HG02610 (cell line): ENCODE measurements around the gene TRPV3.
"Not testable (repeated sequence)": the region's sequence is repeated elsewhere in the genome, so short reads cannot be mapped to it uniquely, and the experiment has no call there.

Experiments
- ATAC-seq: cut with Tn5 transposase; IDR thresholded peaks from one replicate; pipeline ENCODE4 v1.9.1; 2021; ENCODE audit warnings: mild to moderate bottlenecking, moderate library complexity; ENCODE audit not compliant: unreplicated experiment

Gene TRPV3

DNA sequence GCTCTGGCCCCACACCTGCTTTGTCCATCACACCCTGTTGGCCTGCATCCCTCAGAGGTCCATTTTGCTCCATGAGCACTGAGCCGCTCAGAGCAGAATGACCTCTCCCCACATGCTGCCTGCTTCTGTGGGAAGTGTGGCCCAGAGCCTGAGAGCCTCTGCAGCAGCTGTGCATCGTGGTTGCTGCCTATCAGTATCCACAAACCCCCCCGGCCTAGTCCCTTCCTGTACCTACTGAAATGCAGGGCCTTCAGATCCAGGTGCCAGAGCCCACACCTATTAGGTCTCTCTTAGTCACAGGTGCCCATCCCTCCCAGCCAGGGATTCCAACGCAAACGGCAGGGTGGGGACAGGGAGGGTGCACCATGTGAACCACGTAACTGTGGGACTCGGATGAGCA lies 16.6 kb upstream of the TRPV3 start:
- no peak for ATAC-seq

DNA sequence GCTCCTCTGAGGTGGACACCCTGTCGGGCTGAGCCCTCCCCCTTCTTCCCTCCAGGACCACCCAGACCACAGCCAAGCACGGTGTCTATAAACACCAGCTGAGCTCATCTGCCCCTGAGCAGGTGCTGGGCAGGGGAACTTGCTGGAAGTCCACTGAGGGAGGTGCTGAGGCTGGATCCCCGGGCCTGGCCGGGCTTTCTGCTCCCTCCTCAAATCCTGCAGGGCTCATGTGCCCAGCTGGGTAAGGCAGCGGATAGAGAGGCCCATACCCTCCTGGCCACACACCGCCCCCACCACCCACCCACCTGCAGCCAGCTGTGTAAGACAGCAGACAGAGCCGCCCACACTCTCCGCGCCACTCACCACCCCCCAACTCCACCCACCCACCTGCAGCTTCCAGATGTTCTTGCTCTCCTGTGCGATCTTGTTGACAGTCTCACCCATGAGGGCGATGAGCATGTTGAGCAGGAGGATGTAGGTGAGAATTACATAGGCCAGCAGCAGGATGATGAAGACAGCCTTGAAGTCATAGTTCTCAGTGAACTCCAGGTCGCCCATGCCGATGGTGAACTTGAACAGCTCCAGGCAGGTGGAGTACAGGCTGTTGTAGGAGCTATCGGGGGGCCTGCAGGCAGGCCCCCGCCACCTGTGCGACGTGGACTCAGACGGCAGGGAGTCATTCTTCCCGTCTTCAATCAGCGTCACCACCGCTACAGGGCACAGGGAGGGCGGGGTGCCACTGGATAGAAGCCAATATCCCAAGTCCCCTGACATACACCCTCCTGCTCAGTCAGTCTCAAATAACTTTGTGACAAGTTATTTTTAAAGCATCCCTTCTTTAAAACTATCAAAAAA lies 15.9 kb upstream of the TRPV3 start:
- no peak for ATAC-seq

DNA sequence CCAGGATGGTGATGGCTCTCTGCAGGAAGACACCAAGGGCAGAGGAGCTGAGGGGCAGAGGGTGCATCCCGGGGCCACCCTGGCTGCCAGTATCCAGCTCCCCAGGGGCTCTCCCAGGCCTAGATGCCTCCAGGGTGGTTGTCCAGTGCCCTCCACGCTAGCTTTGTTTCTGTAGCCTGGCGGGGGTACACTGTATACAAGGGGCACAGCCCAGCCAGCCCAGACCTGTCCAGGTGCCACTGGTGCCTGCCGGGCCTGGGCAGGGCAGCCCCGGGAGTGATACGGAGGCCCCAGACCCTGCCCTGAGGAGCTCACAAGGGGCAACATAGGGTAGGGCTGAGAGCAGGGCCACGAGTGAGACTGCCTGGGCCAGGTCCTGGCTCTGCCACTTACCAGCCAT lies 14.6 kb upstream of the TRPV3 start:
- no peak for ATAC-seq

DNA sequence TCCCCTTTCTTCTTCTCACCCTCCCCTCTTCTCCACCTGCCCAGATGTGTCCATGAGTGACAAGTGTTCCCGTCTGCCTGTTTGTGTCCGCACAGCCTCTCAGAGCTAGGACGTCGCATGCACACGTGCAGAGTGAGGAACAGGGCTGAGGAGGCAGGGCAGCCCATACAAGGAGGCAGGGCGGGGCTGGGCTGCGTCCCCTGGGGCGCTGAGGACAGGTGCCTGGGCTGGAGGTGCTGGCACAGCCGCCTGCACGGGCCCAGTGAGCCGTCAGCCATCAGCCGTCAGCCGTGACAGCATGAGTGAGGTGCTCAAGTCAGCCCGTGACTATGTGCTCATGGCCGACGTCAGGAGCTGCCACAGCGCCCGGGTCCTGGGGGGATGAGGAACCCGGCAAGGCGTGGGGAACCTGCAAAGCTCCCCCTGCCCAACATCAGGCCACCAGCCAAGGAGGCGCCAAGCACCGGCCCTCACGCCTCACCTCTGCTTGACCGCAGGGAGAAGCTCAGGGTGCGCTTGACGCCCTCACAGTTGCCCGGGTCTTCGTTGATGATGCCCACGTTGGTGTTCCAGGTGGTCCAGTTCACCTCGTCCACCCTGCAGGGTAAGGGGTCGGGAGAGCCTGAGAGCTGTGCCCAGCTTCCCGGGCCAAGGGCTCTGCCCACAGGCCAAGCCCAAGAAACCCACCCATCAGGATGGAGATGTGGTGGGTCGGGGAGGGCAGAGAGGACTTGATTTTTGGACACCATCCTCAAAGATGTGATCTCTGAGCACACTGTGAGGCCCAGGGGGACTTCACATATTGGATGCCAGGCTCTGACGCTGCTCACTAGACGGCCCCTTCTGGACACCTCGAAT lies 13.7 kb upstream of the TRPV3 start:
- ATAC-seq: no peak

DNA sequence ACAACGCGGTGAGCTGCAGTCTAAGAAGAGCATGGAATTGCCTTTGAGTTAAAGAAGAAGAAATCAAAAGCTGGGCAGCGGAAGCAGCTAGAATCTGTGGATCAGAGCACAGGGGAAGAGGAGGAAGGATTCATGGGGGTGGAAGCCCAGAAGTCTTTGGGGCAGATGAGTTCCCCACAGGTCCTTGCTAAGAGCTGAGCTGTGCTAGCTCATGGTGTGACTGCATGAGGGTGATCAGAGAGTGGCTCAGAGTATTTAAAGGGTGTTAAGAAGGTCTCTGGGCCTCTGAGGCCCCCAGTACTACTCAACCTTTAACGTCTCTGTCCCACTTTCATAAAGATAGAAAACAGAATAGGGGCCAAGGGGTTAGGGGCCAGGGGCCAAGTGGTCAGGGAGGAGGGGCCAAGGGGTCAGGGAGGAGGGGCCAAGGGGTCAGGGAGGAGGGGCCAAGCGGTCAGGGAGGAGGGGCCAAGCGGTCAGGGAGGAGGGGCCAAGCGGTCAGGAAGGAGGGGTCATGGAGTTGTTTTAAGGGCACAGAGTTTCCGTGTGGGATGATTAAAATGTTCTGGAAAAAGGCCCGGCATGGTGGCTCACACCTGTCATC lies 12.0 kb upstream of the TRPV3 start:
- no peak for ATAC-seq

DNA sequence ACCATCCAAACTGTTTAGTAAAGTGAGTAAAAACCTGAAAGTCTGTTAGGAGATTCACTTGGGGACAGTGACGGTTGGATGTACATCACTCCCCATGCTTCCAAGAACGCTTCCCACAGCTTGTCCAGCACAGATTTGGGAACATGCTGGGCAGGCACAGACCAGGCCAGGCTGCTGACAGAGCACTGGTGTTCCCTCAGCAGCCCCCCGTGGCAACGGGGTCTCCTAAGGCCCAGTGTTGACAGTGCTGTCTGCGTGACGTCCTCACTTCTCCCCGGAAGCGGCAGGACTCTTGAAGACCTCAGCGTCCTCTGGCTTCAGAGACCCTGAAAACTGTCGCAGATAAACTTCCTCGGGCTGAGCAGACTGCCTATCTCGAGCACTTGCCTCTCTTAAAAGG lies 8.9 kb upstream of the TRPV3 start:
- no peak for ATAC-seq

DNA sequence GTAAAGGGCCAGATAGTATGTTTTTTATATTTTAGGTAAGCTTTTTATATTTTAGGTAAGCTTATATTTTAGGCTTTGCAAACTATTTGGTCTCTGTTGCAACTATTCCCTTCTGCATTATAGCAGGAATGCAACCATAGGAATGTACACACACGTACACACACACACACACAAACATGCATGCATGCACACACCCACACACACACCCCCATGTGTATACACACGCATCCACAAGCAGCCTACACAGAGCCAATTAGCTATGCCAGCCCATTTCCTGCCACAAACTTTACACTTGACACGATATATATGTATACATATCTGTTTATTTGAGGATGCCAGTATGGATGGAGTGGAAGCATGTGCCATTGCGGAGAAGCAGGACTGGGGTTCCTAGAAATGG lies 7.5 kb upstream of the TRPV3 start:
- no peak for ATAC-seq

DNA sequence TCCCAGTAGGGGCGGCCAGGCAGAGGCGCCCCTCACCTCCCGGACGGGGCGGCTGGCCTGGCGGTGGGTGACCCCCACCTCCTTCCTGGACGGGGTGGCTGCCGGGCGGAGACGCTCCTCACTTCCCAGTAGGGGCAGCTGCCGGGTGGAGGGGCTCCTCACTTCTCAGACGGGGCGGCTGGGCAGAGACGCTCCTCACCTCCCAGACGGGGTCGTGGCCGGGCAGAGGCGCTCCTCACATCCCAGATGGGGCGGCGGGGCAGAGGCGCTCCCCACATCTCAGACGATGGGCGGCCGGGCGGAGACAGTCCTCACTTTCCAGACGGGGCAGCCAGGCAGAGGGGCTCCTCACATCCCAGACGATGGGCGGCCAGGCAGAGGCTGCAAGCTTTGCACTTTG lies 6.6 kb upstream of the TRPV3 start:
- ATAC-seq: not testable (repeated sequence)

DNA sequence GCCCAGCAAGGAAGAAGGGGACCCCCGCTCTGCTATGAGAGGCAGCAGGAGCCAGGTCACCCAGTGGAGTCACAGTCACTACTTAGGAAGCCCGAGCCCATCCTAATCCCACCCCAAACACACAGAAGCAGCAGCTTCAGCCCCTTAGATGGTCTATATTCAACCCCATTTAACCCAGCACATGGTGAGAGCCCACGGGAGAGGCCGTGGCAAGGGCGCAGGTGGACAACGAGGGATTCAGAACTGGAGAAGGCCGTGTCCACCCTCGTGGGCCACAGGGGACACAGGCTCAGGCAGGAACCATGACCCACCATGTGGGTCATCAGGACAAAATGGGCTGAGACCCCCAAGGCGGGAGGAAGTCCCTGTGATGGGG lies 1.6 kb upstream of the TRPV3 start:
- no peak for ATAC-seq

DNA sequence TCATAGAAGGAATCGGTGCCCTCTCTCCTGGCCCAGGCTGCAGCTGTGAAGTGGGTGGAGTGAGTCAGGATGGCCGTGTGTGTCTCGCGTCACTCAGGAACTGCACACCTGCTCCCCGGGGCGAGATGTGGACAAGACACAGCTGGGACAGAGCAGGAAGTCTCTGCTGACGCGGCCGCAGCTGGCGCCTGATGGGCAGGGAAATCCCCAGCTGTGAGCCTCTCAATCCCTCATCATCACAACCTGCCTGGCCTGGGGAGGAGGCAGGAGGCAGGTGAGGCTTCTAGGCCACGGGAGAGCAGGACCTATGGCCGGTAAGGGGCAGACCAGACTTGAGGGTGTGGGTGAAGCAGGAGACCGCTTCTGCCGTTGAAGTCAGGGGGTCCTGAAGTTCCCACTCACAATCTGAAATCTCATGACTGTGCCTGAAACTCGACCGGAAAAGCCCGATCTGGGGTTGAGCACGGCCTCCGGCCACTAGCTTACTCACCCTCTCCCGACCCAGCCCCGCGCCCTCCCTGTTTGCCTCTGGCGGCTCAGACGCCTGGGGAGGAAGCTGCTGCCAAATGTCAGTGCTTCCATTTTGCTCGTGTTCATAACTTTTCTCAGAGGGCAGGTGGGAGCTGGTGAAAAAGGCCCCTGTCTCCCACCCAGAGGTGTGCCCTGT lies 1.1 kb upstream of the TRPV3 start:
- peak; percentile 68 for ATAC-seq

DNA sequence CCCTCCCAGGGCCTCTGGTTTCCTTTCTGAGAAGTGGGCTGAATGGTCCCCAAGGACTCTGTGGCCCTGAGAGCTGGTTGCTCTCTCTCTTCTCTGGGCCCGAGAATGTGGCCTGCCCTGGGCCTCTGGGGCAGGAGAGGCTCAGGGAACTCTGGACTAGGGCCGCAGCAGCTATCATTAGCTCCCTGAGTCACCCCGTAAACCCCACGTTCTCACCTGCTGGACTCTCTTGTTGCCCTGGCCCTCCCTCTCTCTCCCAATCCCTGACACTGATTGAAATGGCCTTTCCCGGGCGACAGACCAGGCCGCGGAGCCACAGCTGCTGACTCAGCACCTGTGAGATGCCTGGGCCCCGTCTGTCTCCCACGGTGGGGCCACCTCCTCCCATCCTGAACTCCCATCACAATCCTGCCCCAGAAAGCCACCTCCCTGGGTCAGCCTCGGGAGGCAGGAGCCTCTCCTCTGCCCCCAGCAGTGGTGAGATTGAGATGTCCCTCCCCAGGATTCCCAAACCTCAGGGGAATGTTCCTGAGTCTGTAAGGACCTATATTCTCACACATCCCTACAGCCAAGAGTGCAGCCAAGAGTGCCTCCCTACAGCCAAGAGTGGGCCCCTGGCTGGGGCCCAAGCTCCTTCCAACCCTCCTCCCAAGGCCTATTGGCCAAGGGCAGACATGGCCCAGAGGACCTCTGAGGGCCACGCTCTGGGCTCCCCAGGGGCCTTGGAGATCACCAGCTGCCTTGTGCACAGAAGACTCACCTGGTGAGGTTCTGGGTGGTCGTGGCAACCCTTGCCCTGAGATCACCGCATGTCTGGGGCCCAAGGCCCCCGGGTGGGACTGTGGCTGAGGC lies 470 bp downstream of the TRPV3 start:
- no peak for ATAC-seq

DNA sequence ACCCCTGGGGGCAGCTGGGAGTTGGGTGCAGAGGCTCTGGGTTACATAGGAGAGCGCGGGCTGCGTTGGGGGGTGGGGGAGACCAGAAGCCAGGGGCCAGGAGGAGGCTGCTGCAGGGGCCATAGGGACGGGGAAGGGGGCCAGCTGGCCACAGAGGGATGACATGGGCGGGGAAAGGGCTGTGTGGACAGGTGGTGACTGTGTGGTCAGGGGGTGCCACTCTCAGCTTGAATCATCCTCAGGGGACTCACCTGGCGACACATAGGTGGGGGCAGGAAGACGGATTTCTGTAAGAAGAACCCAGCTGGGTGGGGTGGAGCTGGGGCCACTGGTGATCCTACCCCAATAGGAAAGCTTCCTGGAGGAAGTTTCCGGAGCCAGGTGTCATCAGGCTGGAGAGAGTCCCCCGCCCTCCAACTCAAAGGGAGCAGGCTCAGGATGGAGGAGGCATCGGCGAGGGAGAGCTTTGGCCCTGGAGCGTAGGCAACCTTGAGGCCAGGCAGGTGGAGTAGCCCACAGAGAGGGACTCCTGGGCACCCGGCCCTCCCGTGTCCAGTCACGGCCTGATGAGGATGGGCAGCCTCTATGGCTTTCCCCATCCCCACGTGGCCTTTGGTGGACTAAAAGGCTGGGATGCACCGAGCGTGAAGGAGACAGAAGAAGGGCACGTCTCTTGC lies 1.2 kb downstream of the TRPV3 start:
- no peak for ATAC-seq

DNA sequence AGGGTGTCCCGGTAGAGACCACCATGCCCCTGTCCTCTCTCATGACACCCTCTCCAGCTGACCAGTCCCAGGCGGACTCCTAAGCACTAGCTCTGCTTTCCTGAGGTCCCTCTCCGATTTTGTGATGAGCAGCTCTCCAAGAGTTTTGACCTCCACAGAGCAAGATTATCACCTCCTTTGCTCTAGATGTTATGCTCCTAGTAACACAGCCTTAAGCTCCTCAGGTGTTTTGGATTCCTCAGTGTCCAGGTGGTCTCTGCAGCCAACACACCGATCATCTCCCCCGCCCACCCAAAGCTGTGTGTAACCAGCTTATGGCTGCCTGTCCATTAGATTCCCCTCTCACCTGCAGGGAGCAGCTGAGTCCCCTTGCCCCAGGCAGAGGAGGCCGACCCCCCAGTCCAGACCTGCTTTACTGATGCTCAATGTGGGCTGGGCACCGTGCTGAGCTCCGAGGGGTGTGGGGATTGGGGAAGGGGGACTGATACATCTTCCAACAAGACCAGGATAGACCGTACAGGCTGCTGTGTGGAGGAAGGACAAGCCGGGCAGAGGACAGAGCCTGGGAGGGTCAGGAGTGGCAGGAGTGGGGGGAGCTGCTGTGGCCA lies 2.3 kb downstream of the TRPV3 start:
- ATAC-seq: no peak

DNA sequence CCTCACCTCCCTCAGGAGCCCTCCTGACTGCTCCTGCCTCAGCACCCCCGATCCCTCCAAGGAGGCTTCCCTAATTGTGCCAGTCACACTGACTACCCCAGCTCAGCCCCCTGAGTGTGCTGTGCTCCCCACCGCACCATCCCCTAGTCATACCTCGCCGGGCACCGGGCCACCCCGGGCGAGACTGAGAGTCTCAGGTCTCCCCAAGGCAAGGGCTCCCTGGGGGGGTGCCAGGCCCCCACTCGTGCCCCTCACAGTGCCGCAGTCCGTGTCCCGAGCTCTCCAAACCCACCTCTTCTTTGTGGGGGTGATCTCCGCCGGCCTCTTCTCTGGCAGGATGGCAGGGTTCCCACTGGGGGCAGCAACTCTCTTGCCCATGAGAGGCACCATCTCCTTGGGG lies 3.2 kb downstream of the TRPV3 start:
- no peak for ATAC-seq

DNA sequence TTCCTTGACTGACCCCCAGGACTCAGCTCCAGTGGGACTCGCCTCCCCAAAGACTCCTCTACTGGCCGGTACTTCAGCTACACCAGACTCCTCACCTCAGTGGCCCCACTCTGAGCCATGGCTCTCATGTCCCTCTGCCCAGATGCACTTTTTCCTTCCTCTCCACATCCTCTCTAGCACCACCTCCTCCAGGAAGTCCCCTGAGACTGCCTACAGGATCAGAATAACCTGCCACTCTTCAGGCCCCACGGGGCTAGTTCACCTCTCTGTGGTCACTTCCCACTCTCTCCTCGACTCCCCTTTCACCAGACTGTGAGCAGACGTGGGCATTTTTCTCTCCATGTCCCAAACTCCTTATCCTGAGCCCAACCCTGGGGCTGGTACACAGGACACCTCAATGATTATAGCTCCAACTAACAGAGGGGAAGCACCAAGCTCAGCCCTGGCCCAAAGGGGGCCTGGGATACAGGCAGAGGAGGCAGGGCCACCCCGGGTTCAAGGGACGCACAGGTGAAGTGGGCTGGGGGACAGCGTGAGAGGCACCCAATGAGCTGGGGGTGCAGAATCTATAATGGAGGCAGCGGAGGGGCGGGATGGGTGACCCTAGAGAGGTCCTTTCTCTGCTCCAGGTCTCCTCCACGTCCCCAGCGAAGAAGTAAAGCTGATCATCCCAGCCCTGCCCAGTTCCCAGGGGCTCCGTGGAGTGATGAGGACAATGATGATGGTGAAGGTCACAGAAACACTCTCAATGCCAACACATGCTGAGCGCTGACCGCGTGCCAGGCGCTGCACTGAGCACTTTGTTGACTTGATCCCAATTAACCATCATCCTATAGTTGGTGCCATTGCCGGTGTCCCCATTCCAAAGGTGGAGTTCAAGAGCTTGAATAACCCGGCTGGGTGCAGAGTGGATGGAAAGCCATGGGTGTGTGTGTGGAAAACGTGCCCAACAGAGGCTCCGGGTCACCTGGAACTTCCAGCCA lies 3.9 kb downstream of the TRPV3 start:
- ATAC-seq: no peak

DNA sequence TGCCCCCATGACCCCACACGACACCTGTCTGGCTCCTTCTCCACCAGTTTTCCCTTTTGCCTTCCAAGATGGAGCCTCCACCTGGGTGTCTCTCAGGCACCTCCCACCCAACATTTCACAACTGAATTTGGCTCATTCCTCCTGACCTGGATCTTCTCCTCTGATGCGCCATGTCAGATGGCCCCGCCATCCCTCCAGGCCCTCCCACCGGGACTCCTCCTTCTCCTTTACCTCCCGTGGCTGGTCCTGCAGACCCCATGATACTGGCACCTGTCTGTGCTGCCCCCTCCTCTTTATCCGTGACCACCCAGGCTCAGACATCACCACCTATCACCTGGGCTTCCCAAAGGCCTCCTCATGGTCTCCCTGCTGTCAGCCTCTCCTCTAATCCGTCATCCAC lies 4.7 kb downstream of the TRPV3 start:
- ATAC-seq: no peak

DNA sequence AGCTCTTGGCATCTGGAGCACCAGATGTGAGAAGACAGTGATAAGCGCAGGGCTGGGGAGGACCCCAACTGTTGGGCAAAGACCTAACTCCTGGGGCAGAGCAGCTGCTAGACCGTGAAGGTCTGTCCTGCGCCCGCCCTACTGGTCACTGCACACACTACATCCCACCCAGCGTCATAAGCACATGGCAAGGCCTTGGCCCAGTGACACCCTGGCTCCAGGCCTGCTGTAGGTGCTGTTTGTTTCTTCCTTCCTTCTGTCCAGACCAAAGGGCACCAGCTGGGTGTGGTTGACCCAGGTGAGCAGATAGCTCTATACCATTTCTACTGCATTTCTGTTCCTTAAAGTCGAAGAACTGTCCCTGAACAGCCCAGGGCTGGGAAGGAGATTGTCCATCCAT lies 6.4 kb downstream of the TRPV3 start:
- no peak for ATAC-seq

DNA sequence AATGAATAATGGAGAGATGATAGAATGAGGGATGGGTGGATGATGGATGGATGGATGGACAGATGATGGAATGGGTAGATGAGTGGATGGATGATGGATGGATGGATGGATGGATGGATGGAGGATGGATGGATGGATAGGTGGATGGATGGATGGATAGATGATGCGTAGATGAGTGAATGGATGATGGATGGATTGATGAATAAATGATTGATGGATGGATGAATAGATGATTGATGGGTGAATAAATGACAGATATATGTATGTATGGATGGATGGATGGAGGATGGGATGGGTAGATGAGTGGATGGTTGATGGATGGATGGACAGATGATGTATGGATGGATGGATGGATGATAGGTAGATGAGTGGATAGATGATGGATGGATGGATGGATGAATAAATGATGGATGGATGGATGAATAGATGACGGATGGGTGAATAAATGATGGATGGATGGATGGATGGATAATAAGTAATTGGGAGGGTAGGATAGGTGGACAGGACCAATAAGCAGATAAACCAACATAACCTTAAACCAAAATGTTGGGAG lies 7.9 kb downstream of the TRPV3 start:
- no peak for ATAC-seq
